Eye (tissue), 1 donor: ENCODE measurements around the gene RAP1GAP.
"Not testable (repeated sequence)": the region's sequence is repeated elsewhere in the genome, so short reads cannot be mapped to it uniquely, and the experiment has no call there.

ENCODE experiments used
- DNase-seq: peaks from one replicate; pipeline ENCODE4 v3.0.0-alpha.2; 2015

RAP1GAP gene

GRCh38 chr1:21568006-21568746, 101.0 kb downstream of the RAP1GAP start:
- no peak for DNase-seq

GRCh38 chr1:21567241-21568005, 101.7 kb downstream of the RAP1GAP start:
- DNase-seq = no peak

- not testable (repeated sequence) for DNase-seq
Observed at GRCh38 chr1:21566361-21566760, 102.8 kb downstream of the RAP1GAP start.

GRCh38 chr1:21565285-21565684, 103.9 kb downstream of the RAP1GAP start:
- DNase-seq = no peak

GRCh38 chr1:21564521-21565095, 104.5 kb downstream of the RAP1GAP start:
- DNase-seq = no peak

- DNase-seq = no peak
Observed at GRCh38 chr1:21563971-21564370, 105.2 kb downstream of the RAP1GAP start.

GRCh38 chr1:21562896-21563295, 106.3 kb downstream of the RAP1GAP start:
- DNase-seq = no peak

- no peak for DNase-seq
Observed at GRCh38 chr1:21560916-21561638, 108.1 kb downstream of the RAP1GAP start.

- no peak for DNase-seq
Observed at GRCh38 chr1:21559788-21560567, 109.2 kb downstream of the RAP1GAP start.

- no peak for DNase-seq
Observed at GRCh38 chr1:21553116-21553926, 115.8 kb downstream of the RAP1GAP start.

GRCh38 chr1:21552715-21553114, 116.4 kb downstream of the RAP1GAP start:
- no peak for DNase-seq

- no peak for DNase-seq
Observed at GRCh38 chr1:21550866-21551475, 118.2 kb downstream of the RAP1GAP start.

- no peak for DNase-seq
Observed at GRCh38 chr1:21550097-21550496, 119.1 kb downstream of the RAP1GAP start.

- DNase-seq = no peak
Observed at GRCh38 chr1:21547876-21548275, 121.3 kb downstream of the RAP1GAP start.
